HEK293 (cell line): ENCODE data around the gene ZHX3.
A peak's percentile ranks its signal among the peaks of the same experiment; 100 is the strongest.

Experiments used
- BCL6B ChIP-seq: fragments of 450-650 bp; formaldehyde crosslinking; IDR thresholded peaks from 2 replicates; pipeline ENCODE4 v1.5.1; 2017; ENCODE audit warnings: missing biosample characterization, missing genetic modification characterization
- GLIS1 ChIP-seq: fragments of 450-650 bp; formaldehyde crosslinking; IDR thresholded peaks from 2 replicates; pipeline ENCODE4 v1.5.1; 2016; ENCODE audit warnings: missing biosample characterization, missing genetic modification characterization
- GLIS2 ChIP-seq: fragments of 450-650 bp; formaldehyde crosslinking; IDR thresholded peaks from 2 replicates; pipeline ENCODE4 v1.5.1; 2016; ENCODE audit warnings: missing biosample characterization, missing genetic modification characterization
- IKZF3 ChIP-seq: fragments of 450-650 bp; IDR thresholded peaks from 2 replicates; pipeline ENCODE4 v1.5.0; 2018; ENCODE audit warnings: missing biosample characterization, mild to moderate bottlenecking, missing genetic modification characterization, moderate library complexity
- KLF8 ChIP-seq: fragments of 450-650 bp; formaldehyde crosslinking; IDR thresholded peaks from 2 replicates; pipeline ENCODE4 v1.5.1; 2016; ENCODE audit warnings: missing biosample characterization, missing genetic modification characterization
- SP2 ChIP-seq: fragments of 450-650 bp; formaldehyde crosslinking; IDR thresholded peaks from 2 replicates; pipeline ENCODE4 v1.5.1; 2016; ENCODE audit warnings: missing biosample characterization, missing genetic modification characterization
- ZEB2 ChIP-seq: fragments of 450-650 bp; formaldehyde crosslinking; IDR thresholded peaks from 2 replicates; pipeline ENCODE4 v1.5.1; 2016; ENCODE audit warnings: missing biosample characterization, missing genetic modification characterization
- ZNF202 ChIP-seq: fragments of 450-650 bp; formaldehyde crosslinking; IDR thresholded peaks from 2 replicates; pipeline ENCODE4 v1.5.1; 2016; ENCODE audit warnings: missing biosample characterization, missing genetic modification characterization, borderline replicate concordance
- ZNF362 ChIP-seq: fragments of 450-650 bp; formaldehyde crosslinking; IDR thresholded peaks from 2 replicates; pipeline ENCODE4 v1.5.1; 2016; ENCODE audit warnings: missing biosample characterization, missing genetic modification characterization
- ZNF571 ChIP-seq: fragments of 450-650 bp; formaldehyde crosslinking; IDR thresholded peaks from 2 replicates; pipeline ENCODE4 v1.5.0; 2017; ENCODE audit warnings: missing biosample characterization, missing genetic modification characterization
- ZNF658 ChIP-seq: fragments of 450-650 bp; formaldehyde crosslinking; IDR thresholded peaks from 2 replicates; pipeline ENCODE4; 2016; ENCODE audit warnings: missing biosample characterization, missing genetic modification characterization
- ZNF707 ChIP-seq: fragments of 450-650 bp; formaldehyde crosslinking; IDR thresholded peaks from 2 replicates; pipeline ENCODE4 v1.5.1; 2016; ENCODE audit warnings: missing biosample characterization, missing genetic modification characterization
- ZNF785 ChIP-seq: fragments of 450-650 bp; formaldehyde crosslinking; IDR thresholded peaks from 2 replicates; pipeline ENCODE4 v1.5.1; 2016; ENCODE audit warnings: missing biosample characterization, missing genetic modification characterization
- ZXDB ChIP-seq: fragments of 450-650 bp; formaldehyde crosslinking; IDR thresholded peaks from 2 replicates; pipeline ENCODE4 v1.5.1; 2016; ENCODE audit warnings: missing biosample characterization, missing genetic modification characterization
- TF ChIP-seq, protein P1 (sequence below): fragments of 450-650 bp; formaldehyde crosslinking; IDR thresholded peaks from 2 replicates; pipeline ENCODE4 v1.5.1; 2017; ENCODE audit warnings: missing biosample characterization, missing genetic modification characterization
- TF ChIP-seq, protein P2 (sequence below): fragments of 450-650 bp; formaldehyde crosslinking; IDR thresholded peaks from 2 replicates; pipeline ENCODE4 v1.5.1; 2017; ENCODE audit warnings: missing biosample characterization, mild to moderate bottlenecking, missing genetic modification characterization, moderate library complexity
- TF ChIP-seq, protein P3 (sequence below): fragments of 450-650 bp; formaldehyde crosslinking; IDR thresholded peaks from 2 replicates; pipeline ENCODE4 v1.5.1; 2016; ENCODE audit warnings: missing biosample characterization, missing genetic modification characterization
- TF ChIP-seq, protein P4 (sequence below): fragments of 450-650 bp; formaldehyde crosslinking; IDR thresholded peaks from 2 replicates; pipeline ENCODE4 v1.5.1; 2016; ENCODE audit warnings: missing biosample characterization, missing genetic modification characterization, low read depth
- TF ChIP-seq, protein P5 (sequence below): fragments of 450-650 bp; formaldehyde crosslinking; conservative IDR thresholded peaks from 2 replicates; pipeline ENCODE4 v1.5.1; 2016; ENCODE audit warnings: low read depth, missing biosample characterization, missing genetic modification characterization
- TF ChIP-seq, protein P6 (sequence below): fragments of 450-650 bp; formaldehyde crosslinking; IDR thresholded peaks from 2 replicates; pipeline ENCODE4 v1.5.1; 2016; ENCODE audit warnings: missing biosample characterization, missing genetic modification characterization

Gene ZHX3

GRCh38 chr20:41136680-41137613 is 180.6 kb downstream of the ZHX3 start, which contains the start of gene PLCG1 (continued):
- TF ChIP-seq BCL6B (no peak), ZNF658 (no peak), SP2 (tag by site-specific recombination) (peak; percentile 87), KLF8 (tag by site-specific recombination) (peak; percentile 92), ZEB2 (tag by site-specific recombination) (peak; percentile 72), IKZF3 (tag by site-specific recombination) (peak; percentile 77), GLIS1 (tag by site-specific recombination) (peak; percentile 64; the same call in 1 of the 2 replicates), ZNF571 (no peak), ZNF362 (no peak), ZXDB (tag by site-specific recombination) (peak; percentile 76), ZNF785 (no peak), GLIS2 (tag by site-specific recombination) (peak; percentile 69; the same call in 1 of the 2 replicates), ZNF202 (tag by site-specific recombination) (no peak), ZNF707 (tag by site-specific recombination) (no peak)
- TF ChIP-seq, protein P1, sequence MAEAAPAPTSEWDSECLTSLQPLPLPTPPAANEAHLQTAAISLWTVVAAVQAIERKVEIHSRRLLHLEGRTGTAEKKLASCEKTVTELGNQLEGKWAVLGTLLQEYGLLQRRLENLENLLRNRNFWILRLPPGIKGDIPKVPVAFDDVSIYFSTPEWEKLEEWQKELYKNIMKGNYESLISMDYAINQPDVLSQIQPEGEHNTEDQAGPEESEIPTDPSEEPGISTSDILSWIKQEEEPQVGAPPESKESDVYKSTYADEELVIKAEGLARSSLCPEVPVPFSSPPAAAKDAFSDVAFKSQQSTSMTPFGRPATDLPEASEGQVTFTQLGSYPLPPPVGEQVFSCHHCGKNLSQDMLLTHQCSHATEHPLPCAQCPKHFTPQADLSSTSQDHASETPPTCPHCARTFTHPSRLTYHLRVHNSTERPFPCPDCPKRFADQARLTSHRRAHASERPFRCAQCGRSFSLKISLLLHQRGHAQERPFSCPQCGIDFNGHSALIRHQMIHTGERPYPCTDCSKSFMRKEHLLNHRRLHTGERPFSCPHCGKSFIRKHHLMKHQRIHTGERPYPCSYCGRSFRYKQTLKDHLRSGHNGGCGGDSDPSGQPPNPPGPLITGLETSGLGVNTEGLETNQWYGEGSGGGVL (tag by site-specific recombination), result peak; percentile 32; the same call in 1 of the 2 replicates
- TF ChIP-seq, protein P2, sequence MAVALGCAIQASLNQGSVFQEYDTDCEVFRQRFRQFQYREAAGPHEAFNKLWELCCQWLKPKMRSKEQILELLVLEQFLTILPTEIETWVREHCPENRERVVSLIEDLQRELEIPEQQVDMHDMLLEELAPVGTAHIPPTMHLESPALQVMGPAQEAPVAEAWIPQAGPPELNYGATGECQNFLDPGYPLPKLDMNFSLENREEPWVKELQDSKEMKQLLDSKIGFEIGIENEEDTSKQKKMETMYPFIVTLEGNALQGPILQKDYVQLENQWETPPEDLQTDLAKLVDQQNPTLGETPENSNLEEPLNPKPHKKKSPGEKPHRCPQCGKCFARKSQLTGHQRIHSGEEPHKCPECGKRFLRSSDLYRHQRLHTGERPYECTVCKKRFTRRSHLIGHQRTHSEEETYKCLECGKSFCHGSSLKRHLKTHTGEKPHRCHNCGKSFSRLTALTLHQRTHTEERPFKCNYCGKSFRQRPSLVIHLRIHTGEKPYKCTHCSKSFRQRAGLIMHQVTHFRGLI (tag by site-specific recombination), result no peak
- TF ChIP-seq, protein P3, sequence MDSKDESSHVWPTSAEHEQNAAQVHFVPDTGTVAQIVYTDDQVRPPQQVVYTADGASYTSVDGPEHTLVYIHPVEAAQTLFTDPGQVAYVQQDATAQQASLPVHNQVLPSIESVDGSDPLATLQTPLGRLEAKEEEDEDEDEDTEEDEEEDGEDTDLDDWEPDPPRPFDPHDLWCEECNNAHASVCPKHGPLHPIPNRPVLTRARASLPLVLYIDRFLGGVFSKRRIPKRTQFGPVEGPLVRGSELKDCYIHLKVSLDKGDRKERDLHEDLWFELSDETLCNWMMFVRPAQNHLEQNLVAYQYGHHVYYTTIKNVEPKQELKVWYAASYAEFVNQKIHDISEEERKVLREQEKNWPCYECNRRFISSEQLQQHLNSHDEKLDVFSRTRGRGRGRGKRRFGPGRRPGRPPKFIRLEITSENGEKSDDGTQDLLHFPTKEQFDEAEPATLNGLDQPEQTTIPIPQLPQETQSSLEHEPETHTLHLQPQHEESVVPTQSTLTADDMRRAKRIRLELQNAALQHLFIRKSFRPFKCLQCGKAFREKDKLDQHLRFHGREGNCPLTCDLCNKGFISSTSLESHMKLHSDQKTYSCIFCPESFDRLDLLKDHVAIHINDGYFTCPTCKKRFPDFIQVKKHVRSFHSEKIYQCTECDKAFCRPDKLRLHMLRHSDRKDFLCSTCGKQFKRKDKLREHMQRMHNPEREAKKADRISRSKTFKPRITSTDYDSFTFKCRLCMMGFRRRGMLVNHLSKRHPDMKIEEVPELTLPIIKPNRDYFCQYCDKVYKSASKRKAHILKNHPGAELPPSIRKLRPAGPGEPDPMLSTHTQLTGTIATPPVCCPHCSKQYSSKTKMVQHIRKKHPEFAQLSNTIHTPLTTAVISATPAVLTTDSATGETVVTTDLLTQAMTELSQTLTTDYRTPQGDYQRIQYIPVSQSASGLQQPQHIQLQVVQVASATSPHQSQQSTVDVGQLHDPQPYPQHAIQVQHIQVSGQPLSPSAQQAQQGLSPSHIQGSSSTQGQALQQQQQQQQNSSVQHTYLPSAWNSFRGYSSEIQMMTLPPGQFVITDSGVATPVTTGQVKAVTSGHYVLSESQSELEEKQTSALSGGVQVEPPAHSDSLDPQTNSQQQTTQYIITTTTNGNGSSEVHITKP (tag by site-specific recombination), result 0 out of 2 replicates have a peak, but pooled peaks have one; percentile 12
- TF ChIP-seq, protein P4, sequence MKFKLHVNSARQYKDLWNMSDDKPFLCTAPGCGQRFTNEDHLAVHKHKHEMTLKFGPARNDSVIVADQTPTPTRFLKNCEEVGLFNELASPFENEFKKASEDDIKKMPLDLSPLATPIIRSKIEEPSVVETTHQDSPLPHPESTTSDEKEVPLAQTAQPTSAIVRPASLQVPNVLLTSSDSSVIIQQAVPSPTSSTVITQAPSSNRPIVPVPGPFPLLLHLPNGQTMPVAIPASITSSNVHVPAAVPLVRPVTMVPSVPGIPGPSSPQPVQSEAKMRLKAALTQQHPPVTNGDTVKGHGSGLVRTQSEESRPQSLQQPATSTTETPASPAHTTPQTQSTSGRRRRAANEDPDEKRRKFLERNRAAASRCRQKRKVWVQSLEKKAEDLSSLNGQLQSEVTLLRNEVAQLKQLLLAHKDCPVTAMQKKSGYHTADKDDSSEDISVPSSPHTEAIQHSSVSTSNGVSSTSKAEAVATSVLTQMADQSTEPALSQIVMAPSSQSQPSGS (tag by site-specific recombination), result no peak
- TF ChIP-seq, protein P5, sequence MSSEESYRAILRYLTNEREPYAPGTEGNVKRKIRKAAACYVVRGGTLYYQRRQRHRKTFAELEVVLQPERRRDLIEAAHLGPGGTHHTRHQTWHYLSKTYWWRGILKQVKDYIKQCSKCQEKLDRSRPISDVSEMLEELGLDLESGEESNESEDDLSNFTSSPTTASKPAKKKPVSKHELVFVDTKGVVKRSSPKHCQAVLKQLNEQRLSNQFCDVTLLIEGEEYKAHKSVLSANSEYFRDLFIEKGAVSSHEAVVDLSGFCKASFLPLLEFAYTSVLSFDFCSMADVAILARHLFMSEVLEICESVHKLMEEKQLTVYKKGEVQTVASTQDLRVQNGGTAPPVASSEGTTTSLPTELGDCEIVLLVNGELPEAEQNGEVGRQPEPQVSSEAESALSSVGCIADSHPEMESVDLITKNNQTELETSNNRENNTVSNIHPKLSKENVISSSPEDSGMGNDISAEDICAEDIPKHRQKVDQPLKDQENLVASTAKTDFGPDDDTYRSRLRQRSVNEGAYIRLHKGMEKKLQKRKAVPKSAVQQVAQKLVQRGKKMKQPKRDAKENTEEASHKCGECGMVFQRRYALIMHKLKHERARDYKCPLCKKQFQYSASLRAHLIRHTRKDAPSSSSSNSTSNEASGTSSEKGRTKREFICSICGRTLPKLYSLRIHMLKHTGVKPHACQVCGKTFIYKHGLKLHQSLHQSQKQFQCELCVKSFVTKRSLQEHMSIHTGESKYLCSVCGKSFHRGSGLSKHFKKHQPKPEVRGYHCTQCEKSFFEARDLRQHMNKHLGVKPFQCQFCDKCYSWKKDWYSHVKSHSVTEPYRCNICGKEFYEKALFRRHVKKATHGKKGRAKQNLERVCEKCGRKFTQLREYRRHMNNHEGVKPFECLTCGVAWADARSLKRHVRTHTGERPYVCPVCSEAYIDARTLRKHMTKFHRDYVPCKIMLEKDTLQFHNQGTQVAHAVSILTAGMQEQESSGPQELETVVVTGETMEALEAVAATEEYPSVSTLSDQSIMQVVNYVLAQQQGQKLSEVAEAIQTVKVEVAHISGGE (tag by site-specific recombination), result peak; percentile 48; the same call in 1 of the 2 replicates
- TF ChIP-seq, protein P6, sequence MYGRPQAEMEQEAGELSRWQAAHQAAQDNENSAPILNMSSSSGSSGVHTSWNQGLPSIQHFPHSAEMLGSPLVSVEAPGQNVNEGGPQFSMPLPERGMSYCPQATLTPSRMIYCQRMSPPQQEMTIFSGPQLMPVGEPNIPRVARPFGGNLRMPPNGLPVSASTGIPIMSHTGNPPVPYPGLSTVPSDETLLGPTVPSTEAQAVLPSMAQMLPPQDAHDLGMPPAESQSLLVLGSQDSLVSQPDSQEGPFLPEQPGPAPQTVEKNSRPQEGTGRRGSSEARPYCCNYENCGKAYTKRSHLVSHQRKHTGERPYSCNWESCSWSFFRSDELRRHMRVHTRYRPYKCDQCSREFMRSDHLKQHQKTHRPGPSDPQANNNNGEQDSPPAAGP (tag by site-specific recombination), result 0 out of 2 replicates have a peak, but pooled peaks have one; percentile 62
